Raji (cell line): ENCODE results near the gene MAPKAP1.

Experiments
- POLR2A ChIP-seq: IDR thresholded peaks from 2 replicates; pipeline ENCODE4 v1.6.1; 2011; ENCODE audit warnings: low read depth, low read length, control low read depth; ENCODE audit not compliant: insufficient read depth

The MAPKAP1 gene

GRCh38 chr9:125587819-125588460 is 119.1 kb downstream of the MAPKAP1 start:
- TF ChIP-seq POLR2A, result no peak

GRCh38 chr9:125586172-125586511 is 120.9 kb downstream of the MAPKAP1 start:
- TF ChIP-seq POLR2A, result no peak

- no peak for TF ChIP-seq POLR2A
Measured at GRCh38 chr9:125585503-125586171, 121.4 kb downstream of the MAPKAP1 start.

DNA sequence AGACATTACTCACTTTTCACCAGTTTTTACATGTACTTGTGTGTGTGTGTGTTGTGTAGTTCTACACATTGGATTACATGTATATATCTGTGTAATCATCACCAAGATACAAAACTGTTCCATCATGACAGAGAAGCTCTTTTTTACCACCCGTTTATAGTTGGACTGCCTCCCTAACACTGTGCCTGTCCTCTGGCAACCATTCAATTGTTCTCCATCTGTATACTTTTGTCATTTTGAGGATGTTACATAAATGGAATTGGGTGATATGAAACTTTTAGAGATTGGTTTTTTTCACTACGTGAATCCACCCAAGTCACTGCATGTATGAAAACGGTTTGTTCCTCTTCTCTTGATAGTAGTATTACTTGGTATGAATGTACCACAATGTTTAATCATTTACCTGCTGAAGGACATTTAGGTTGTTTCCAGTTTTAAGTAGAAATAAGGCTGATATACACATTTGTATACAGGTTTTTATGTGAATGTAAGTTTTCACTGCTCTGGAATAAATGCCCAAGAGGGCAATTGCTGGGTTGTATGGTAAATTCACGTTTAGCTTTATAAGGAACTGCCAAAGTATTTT is 126.2 kb downstream of the MAPKAP1 start:
- TF ChIP-seq POLR2A, result no peak

- no peak for TF ChIP-seq POLR2A
Measured at GRCh38 chr9:125579030-125579932, 127.7 kb downstream of the MAPKAP1 start.

DNA sequence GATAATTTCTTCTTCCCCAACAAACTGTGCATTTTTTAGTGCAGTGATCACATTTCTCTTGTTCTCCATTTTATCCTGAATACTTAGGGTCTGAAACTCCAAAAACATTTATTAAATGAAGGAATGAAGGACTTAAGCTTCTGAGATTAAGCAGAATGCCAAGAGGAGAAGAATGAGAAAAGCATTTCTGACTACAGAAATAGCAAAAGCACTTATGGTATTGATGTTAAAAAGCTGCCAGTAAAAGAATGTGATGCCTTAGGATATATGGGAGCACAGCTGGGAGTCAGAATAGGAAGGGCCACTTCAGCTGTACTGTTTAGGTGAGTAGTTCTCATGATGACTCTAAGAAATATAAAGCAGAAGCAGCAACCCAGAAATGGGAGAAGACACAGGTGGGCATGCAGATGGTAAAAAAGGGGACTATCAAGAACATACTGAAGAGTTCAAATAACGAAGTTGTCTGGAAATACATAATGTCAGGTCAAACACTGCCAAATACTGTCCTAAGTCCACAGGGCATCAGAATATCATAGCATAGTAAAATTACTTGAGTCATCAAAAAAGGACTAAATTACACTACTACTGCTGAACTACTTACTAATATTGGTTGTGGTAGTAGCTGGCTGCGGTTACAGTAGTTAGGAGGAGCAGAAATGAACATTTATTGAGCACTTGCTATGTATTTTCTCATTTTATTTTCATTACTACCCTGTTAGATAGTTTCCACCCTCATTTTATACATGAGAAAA is 132.7 kb downstream of the MAPKAP1 start:
- TF ChIP-seq POLR2A, result no peak

DNA sequence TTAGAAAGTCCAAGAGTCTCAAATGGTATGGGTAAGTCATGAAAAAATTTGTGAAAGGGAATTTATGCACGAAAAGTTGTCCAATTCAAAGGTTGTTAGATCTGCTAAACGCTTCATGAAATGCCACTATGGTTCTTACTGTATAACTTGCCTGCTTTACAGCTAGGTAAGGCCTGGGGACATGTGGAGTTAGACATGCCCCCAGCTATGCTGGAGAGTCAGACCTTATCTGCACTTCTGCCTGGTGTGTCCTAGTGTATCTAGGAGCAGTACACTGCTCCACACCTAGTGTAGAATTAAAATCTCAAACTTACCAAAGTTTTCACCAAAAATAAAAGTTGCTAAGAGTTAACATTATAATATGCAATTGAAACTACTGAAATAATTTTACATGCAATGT is 136.8 kb downstream of the MAPKAP1 start:
- no peak for TF ChIP-seq POLR2A

GRCh38 chr9:125568621-125569020 is 138.4 kb downstream of the MAPKAP1 start:
- no peak for TF ChIP-seq POLR2A

DNA sequence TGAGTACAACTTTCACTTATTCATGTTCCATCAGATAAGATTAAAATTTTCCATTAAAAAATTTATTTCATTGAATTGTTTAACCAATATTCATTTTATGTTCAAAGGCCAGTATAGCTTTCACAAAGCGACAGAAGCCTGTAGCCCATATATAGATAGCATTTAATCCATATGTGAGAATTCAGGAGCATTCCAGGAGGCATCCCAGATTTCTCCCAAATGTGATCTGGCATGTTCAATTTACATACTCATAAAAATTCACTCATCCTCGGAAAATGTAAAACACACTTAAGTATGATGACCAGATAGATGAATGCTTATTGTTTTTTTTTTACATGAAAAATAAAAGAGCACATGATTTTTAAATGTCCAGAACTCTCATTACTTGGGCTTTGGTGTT is 141.9 kb downstream of the MAPKAP1 start:
- TF ChIP-seq POLR2A, result no peak

DNA sequence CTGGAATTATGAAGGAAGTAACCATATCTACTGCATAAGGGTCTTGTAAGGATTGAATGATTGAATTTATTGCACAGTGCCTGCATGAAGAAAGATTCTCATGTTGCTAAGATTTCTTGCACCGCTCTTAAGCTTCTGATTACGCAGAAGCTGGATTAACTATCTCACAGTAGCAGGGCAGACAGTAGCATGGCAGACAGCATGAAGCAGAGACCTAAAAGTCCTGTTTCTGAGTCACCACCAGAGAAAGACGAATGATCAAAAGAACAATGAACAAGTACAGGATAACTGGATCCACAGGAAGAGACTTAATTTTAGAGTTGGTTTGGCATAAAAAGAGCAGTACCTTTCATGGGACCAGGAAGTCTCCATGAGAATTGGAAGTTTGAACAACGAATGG is 142.4 kb downstream of the MAPKAP1 start:
- TF ChIP-seq POLR2A, result no peak

DNA sequence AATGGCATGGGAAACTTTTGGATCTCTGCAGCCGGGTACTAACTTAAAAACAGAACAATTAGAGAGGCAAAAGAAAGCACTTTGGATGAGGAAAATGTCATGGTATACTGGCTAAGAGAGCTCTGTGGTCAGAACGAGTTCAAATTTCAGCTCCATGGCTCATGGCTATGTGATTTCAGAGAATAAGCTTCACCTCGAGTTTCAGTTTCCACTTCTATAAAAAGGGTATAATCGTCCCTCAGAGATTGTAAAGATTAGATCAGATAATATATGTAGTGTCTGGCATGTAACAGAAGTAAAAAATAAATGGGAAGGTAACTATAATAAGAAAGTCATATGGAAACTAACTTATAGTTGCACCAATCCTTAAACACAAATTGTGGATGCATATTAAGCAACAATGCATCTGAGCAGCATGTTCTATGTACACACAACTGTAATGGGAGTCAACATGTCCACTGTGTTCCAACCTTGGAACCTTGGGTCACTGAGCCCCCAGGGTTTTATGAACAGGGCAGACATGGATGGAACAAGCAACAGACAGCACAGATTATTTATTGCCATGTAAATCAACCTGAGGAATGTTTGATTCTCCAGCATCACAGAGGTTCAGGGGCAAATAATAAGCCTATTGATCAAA is 145.4 kb downstream of the MAPKAP1 start:
- no peak for TF ChIP-seq POLR2A

DNA sequence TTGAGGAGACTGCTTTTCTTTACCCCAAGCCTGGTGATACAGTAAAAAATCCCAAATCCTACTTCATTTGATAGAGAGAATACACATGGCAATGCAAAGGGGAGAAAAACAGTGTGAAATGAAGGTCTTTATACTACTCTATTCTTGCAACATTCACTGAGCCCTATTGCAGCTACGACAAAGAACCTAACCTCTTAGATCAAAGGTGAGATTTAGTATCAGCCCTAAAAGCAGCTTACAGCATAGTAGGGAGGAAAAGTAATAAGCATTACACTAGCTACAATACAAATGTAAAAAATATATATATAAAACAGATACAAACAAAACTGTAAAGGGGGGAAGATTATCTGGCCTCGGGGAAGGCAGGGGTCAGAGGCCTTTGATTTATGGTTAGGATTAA is 147.1 kb downstream of the MAPKAP1 start:
- TF ChIP-seq POLR2A, result no peak

DNA sequence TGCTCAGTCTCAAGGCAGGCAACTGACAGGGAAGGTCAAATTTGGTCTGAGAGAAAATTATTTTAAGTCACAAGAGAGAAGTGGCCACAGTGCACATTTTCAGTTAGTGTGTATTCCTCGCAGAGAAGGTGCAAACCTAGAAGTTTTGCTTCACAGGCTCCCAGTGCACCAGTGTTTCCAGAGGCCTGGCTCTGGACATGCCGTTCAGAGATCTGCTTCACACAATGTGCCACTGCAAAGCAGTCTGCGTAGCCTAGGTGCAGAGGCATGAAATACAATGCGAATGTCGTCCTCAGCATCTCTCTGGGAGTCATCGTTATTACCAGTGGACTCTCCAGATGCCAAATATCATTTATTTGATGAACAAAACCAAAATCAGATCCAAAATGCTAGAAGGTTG is 147.8 kb downstream of the MAPKAP1 start:
- TF ChIP-seq POLR2A, result no peak

DNA sequence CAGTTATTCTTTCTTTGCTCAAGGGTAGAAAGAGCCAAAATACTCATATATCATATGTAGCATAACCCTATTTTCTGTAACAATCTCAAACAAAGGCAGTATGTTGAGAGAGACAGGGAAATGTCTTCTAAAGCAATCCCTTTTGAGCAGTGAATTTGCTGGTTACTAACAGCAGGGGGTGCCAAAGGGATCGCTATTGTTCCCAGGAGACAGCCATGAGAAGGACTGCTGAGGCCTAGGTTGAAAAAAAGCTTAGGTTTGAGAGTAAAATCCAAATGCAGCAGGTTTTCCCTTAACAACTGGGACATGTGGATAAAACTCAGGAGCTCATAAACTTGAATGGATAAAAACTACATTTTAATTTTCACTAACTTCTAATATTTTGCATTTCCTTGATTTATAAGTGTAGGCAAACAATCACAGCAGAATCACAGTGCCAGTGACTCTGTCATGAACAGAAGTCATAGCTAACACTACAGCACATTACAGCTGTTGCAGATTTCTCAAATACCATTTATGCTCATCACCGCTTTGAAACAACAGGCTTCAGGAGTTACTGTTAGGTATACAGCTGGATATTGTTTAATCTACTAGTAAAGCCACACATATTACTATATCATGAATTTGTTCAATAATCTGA is 148.4 kb downstream of the MAPKAP1 start:
- TF ChIP-seq POLR2A, result no peak

- no peak for TF ChIP-seq POLR2A
Measured at GRCh38 chr9:125556046-125556721, 150.8 kb downstream of the MAPKAP1 start.
